Tibial nerve (tissue), 3 donors: Measurements from ENCODE around the gene FRAS1.

Experiments
- CTCF ChIP-seq, 5 experiments: fragments of 200-600 bp in 3 of 5; fragments of 450-650 bp in 2 of 5; sonication (generic) in 3 of 5; IDR thresholded peaks; one replicate each; pipeline ENCODE4 v1.5.1; 2016 to 2019; ENCODE audit warnings: antibody characterized with exemption in 5 of 5, mild to moderate bottlenecking in 3 of 5, moderate library complexity in 2 of 5
- POLR2A ChIP-seq, 2 donors: fragments of 450-650 bp; IDR thresholded peaks; one replicate each; pipeline ENCODE4 v1.6.1; 2017; ENCODE audit warnings: antibody characterized with exemption in 2 of 2, mild to moderate bottlenecking in 2 of 2, moderate library complexity in 2 of 2

- TF ChIP-seq CTCF (IDR thresholded peaks at IDR 0.05) (no peak), POLR2A (IDR thresholded peaks at IDR 0.05) (no peak)
Observed at GRCh38 chr4:78065508-78066192, 8.5 kb downstream of the FRAS1 start.
